Stomach (tissue), 9 donors: ENCODE measurements around the gene HORMAD2. TPM values are rescaled to one million over a fixed set of nuclear protein-coding genes. Genes with fewer than 3 reads are reported as not detected.

Experiments used
- DNase-seq, 2 donors: peaks; one replicate each; pipeline versions ENCODE4 v3.0.0 to v3.0.0-alpha.2; 2013 to 2019
- H3K27ac ChIP-seq, 5 donors: fragments of 200-600 bp in 4 of 5; sonication (generic) in 4 of 5; one replicate each; pipeline ENCODE4 v1.5.1; 2013 to 2019; ENCODE audit warnings: mild to moderate bottlenecking in 1 of 5, moderate library complexity in 1 of 5
- H3K27me3 ChIP-seq, 3 donors: fragments of 200-600 bp; sonication (generic); one replicate each; pipeline ENCODE4 v1.5.1; 2017 to 2019; ENCODE audit warnings: mixed run types in 1 of 3
- H3K36me3 ChIP-seq, 4 donors: fragments of 200-600 bp; sonication (generic); 1 replicate in 3 of 4; 2 replicates in 1 of 4; pipeline ENCODE4 v1.5.1; 2016 to 2019
- H3K4me1 ChIP-seq, 4 donors: fragments of 200-600 bp; sonication (generic); one replicate each; pipeline ENCODE4 v1.5.1; 2016 to 2019
- H3K4me3 ChIP-seq, 4 donors: fragments of 200-600 bp; sonication (generic) in 3 of 4; one replicate each; pipeline ENCODE4 v1.5.1; 2016 to 2019; ENCODE audit warnings: mild to moderate bottlenecking in 1 of 4
- H3K9me3 ChIP-seq, 4 donors: fragments of 200-600 bp; sonication (generic); one replicate each; pipeline ENCODE4 v1.5.1; 2016 to 2019
- EP300 ChIP-seq: sonication (generic); formaldehyde crosslinking; IDR thresholded peaks from one replicate; pipeline ENCODE4 v1.6.1; 2017; ENCODE audit warnings: antibody characterized with exemption
- POLR2A ChIP-seq, 4 donors: fragments of 450-650 bp; IDR thresholded peaks; one replicate each; pipeline ENCODE4 v1.6.1; 2016; ENCODE audit warnings: antibody characterized with exemption in 4 of 4, control low read depth in 2 of 4, mild to moderate bottlenecking in 1 of 4, moderate library complexity in 1 of 4
- POLR2AphosphoS5 ChIP-seq, 3 donors: sonication (generic); formaldehyde crosslinking; IDR thresholded peaks; one replicate each; pipeline ENCODE4 v1.6.1; 2016; ENCODE audit warnings: antibody characterized with exemption in 3 of 3
- WGBS, 5 donors: extraction: QIAGEN DNeasy Blood & Tissue Kit in 3 of 5; methylation state at CpG; one replicate each; pipeline versions ENCODE4 v1.1.5 to v1.1.7; 2013 to 2018; 5-methylcytosine and 5-hydroxymethylcytosine counted together
- intact Hi-C: fragments of 100-400 bp; cut with DNase I; formaldehyde crosslinking; loops from one replicate; pipeline ENCODE4 v1.15.1; 2023; ENCODE audit warnings: low total_unique reads
- polyA plus RNA-seq, 3 donors: library from polyadenylated mRNA; stranded (reverse); fragments of 200-250 nt; gene quantifications; one replicate each; pipeline ENCODE4 v1.2.3, GENCODE V29; 2013
- total RNA-seq, 5 donors: library from RNA; depleted of rRNA; stranded (reverse); fragments of >200 nt; gene quantifications; one replicate each; pipeline versions ENCODE4 v1.1.0 to v1.2.3, GENCODE V29; 2014 to 2016
- TF ChIP-seq, protein P1 (sequence below), 7 experiments: fragments of 450-650 bp in 4 of 7; fragments of 200-600 bp in 3 of 7; sonication (generic) in 3 of 7; IDR thresholded peaks; one replicate each; pipeline ENCODE4 v1.5.1; 2016 to 2019; ENCODE audit warnings: antibody characterized with exemption in 7 of 7, control low read depth in 2 of 7, mild to moderate bottlenecking in 1 of 7
- donor health status: healthy with polysubstance abuse.
- donor health status: Bipolar disorder and iron deficiency.
- donor health status: healthy.

The HORMAD2 gene
- total and polyA plus RNA-seq, 8 donors = not detected

- H3K4me3 ChIP-seq = no peak overlapping the region
- no peaks in the 10 kb centered on the region for H3K36me3 ChIP-seq
- peak overlapping the region; percentile 77 to 86 (median 81) for H3K27ac ChIP-seq
- H3K4me1 ChIP-seq = peaks cover 14 to 35% (median 20%) of the 10 kb centered on the region in 4 donors
- peak; percentile 66 to 92 for DNase-seq
- H3K9me3 ChIP-seq = no peaks in the 10 kb centered on the region
- WGBS, 5 donors = 1 to 16% (median 14%) methylated on average over 10 to 11 of the region's 11 CpGs
- TF ChIP-seq POLR2A (IDR thresholded peaks at IDR 0.05) (no peak), EP300 (peak; percentile 23), POLR2AphosphoS5 (IDR thresholded peaks at IDR 0.05) (peak; percentile 2 to 41 (median 33))
- H3K27me3 ChIP-seq = no peaks in the 10 kb centered on the region
- intact Hi-C loops = no loop called here
Measured at GRCh38 chr22:30196141-30196879, 116.0 kb downstream of the HORMAD2 start.

DNA sequence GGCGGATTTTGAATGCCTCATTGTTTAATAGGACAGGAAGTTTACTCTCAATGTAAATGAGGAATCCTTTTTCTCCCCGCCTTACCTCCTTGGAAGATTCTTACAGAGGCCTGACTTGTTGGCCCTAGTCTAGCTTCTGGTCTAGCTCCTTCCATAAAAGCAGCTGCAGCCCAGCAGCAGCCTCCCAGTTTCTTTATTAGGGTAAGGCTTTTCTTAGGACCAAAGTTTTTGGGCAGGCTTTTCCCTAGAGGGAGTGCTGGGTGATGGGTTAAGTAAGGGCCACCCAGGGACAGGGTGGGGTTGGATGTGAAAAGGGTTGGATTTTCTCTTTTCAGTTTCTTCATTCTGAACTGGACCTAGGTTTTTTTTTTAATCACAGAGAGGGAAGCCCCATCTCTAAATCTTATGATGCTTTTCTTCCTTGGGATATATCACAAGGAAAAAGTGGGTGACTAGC, 116.6 kb downstream of the HORMAD2 start:
- no peaks in the 10 kb centered on the region for H3K36me3 ChIP-seq
- no peak overlapping the region for H3K4me3 ChIP-seq
- H3K4me1 ChIP-seq = peaks cover 14 to 39% (median 24%) of the 10 kb centered on the region in 4 donors
- WGBS, 5 donors = 13 to 54% (median 37%) methylated on average over 2 of the region's 2 CpGs
- intact Hi-C loops = no loop called here
- DNase-seq = no peak
- peak overlapping the region; percentile 77 to 86 (median 81) for H3K27ac ChIP-seq
- TF ChIP-seq POLR2AphosphoS5 (IDR thresholded peaks at IDR 0.05) (no peak), POLR2A (IDR thresholded peaks at IDR 0.05) (no peak)
- TF ChIP-seq, protein P1, sequence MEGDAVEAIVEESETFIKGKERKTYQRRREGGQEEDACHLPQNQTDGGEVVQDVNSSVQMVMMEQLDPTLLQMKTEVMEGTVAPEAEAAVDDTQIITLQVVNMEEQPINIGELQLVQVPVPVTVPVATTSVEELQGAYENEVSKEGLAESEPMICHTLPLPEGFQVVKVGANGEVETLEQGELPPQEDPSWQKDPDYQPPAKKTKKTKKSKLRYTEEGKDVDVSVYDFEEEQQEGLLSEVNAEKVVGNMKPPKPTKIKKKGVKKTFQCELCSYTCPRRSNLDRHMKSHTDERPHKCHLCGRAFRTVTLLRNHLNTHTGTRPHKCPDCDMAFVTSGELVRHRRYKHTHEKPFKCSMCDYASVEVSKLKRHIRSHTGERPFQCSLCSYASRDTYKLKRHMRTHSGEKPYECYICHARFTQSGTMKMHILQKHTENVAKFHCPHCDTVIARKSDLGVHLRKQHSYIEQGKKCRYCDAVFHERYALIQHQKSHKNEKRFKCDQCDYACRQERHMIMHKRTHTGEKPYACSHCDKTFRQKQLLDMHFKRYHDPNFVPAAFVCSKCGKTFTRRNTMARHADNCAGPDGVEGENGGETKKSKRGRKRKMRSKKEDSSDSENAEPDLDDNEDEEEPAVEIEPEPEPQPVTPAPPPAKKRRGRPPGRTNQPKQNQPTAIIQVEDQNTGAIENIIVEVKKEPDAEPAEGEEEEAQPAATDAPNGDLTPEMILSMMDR (IDR thresholded peaks at IDR 0.05) = no peak
- H3K9me3 ChIP-seq = no peaks in the 10 kb centered on the region
- no peaks in the 10 kb centered on the region for H3K27me3 ChIP-seq

- Histone ChIP-seq H3K4me3 (no peak overlapping the region), H3K4me1 (peaks cover 19 to 44% (median 29%) of the 10 kb centered on the region in 4 donors), H3K27ac (peak overlapping the region in 4 of 5 donors; percentile 77 to 86 (median 80)), H3K9me3 (no peaks in the 10 kb centered on the region), H3K27me3 (no peaks in the 10 kb centered on the region), H3K36me3 (no peaks in the 10 kb centered on the region)
- DNase-seq = no peak
- intact Hi-C loops = no loop called here
- TF ChIP-seq, protein P1 (IDR thresholded peaks at IDR 0.05) = no peak
- TF ChIP-seq EP300 = no peak
Measured at GRCh38 chr22:30197389-30197788, 117.1 kb downstream of the HORMAD2 start.

DNA sequence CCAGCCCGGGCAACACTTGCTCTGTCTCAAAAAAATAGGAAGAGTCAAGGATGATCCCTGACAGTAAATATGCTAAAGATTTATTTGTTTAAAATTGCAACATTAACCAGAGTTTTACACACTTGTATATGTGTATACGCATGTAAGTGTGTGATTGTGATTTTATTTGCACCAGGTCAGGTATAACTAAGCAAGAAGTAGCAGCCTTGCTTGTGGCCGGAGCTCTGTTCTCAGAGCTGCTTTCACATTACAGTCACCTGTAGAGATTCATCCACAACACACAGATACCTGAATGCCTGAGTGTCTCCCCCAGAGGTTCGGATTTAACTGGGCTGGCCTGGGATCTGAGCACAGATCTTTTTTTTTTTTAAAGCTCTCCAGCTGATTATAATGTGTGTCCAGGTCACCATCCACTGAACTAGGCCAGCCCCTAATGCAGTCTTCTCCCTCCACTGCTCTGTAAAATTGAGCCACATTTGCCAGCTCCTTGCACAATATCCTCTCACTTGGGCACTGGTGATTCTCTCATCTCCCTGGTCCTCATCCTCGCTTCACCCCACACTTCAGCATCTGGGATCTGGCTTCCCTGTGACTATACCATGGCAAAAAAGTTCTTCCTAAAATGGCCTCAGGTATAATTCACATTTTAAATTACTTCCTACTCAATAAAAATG, 118.0 kb downstream of the HORMAD2 start:
- H3K27me3 ChIP-seq = no peaks in the 10 kb centered on the region
- H3K4me1 ChIP-seq = peaks cover 27 to 52% (median 37%) of the 10 kb centered on the region in 4 donors
- TF ChIP-seq POLR2AphosphoS5 (IDR thresholded peaks at IDR 0.05) = no peak
- TF ChIP-seq POLR2A (IDR thresholded peaks at IDR 0.05) = no peak
- TF ChIP-seq, protein P1 (IDR thresholded peaks at IDR 0.05) = no peak
- TF ChIP-seq EP300 = no peak
- intact Hi-C loops = no loop called here
- 88 to 97% (median 94%) methylated on average over 5 of the region's 5 CpGs for WGBS, 5 donors
- peak overlapping the region in 2 of 5 donors; percentile 81 to 86 for H3K27ac ChIP-seq
- H3K4me3 ChIP-seq = no peak overlapping the region
- no peaks in the 10 kb centered on the region for H3K9me3 ChIP-seq
- no peak for DNase-seq
- H3K36me3 ChIP-seq = no peaks in the 10 kb centered on the region
